A549 (cell line): ENCODE results near the gene TRPM2. TPM values are rescaled to one million over a fixed set of nuclear protein-coding genes. Genes with fewer than 3 reads are reported as not detected.

Experiments
- ATAC-seq, 2 experiments: fragments of 200-7000 bp in 1 of 2; fragments of >200 bp in 1 of 2; cut with Nextera tagmentation in 1 of 2; cut with Tn5 transposase in 1 of 2; 3 replicates each; pipeline versions ENCODE4 v1.8.0 to v1.9.1; 2018 to 2020; ENCODE audit warnings: mild to moderate bottlenecking in 1 of 2, moderate library complexity in 1 of 2
- CTCF ChIA-PET: fragments of 300-600 bp; sonication (Branson Sonifier 250); formaldehyde crosslinking; extraction: SDS; loops from one replicate; lab custom pipeline; 2021; ENCODE audit warnings: antibody characterized with exemption, inconsistent platforms; lab: Yijun Ruan, JAX
- POLR2A ChIA-PET: fragments of 350-600 bp; formaldehyde crosslinking; extraction: SDS; loops from one replicate; lab custom pipeline; 2021; ENCODE audit warnings: antibody characterized with exemption, inconsistent platforms; lab: Yijun Ruan, JAX
- DNase-seq, 2 experiments: peaks; one replicate each; pipeline versions ENCODE4 v3.0.0 to v3.0.0-alpha.2; 2011 to 2016; ENCODE audit warnings: low read depth in 1 of 2, low spot score in 1 of 2
- FAIRE-seq: peaks from 2 replicates; lab custom pipeline; 2011; peaks lifted over from hg19 to GRCh38; lab: Jason Lieb, UNC
- H3K27ac ChIP-seq, 2 experiments: fragments of >200 bp; sonication (Bioruptor Twin); formaldehyde crosslinking; 3 replicates each; pipeline ENCODE4 v1.5.1; 2016 to 2017
- H3K4me1 ChIP-seq: fragments of >200 bp; sonication (Bioruptor Twin); formaldehyde crosslinking; 3 replicates; pipeline ENCODE4 v1.6.1; 2016
- H3K4me2 ChIP-seq: fragments of >200 bp; sonication (Bioruptor Twin); formaldehyde crosslinking; 3 replicates; pipeline ENCODE4 v1.6.1; 2016
- H3K4me3 ChIP-seq: fragments of >200 bp; sonication (Bioruptor Twin); formaldehyde crosslinking; 3 replicates; pipeline ENCODE4 v1.5.1; 2016
- H3K9me3 ChIP-seq: fragments of >200 bp; sonication (Bioruptor Twin); formaldehyde crosslinking; 3 replicates; pipeline ENCODE4 v1.6.1; 2016
- CBX2 ChIP-seq: fragments of 200-600 bp; sonication (generic); IDR thresholded peaks from 2 replicates; pipeline ENCODE4 v1.6.1; 2016; ENCODE audit warnings: low read depth, mild to moderate bottlenecking, borderline replicate concordance
- CBX8 ChIP-seq: fragments of 200-600 bp; sonication (generic); IDR thresholded peaks from 2 replicates; pipeline ENCODE4 v1.6.1; 2016
- EHF ChIP-seq: fragments of 250-450 bp; sonication (Bioruptor Pico); IDR thresholded peaks from 2 replicates; pipeline ENCODE4 v1.5.0; 2020; ENCODE audit warnings: mild to moderate bottlenecking
- FOSL2 ChIP-seq, 2 experiments: fragments of 450-650 bp in 1 of 2; fragments of >200 bp in 1 of 2; sonication (Bioruptor Twin) in 1 of 2; formaldehyde crosslinking; IDR thresholded peaks; 2 replicates each; pipeline versions ENCODE4 v1.5.0 to v1.6.1; 2016 to 2020; ENCODE audit warnings: mild to moderate bottlenecking in 1 of 2, moderate library complexity in 1 of 2
- GATA3 ChIP-seq: IDR thresholded peaks from 2 replicates; pipeline ENCODE4 v1.6.1; 2012; ENCODE audit warnings: borderline replicate concordance
- HDAC2 ChIP-seq: fragments of 200-600 bp; sonication (generic); IDR thresholded peaks from 2 replicates; pipeline ENCODE4 v1.6.1; 2016
- HES2 ChIP-seq: fragments of >200 bp; sonication (Bioruptor Twin); formaldehyde crosslinking; IDR thresholded peaks from 2 replicates; pipeline ENCODE4 v1.6.1; 2016
- HOXA7 ChIP-seq: fragments of 250-450 bp; sonication (Bioruptor Pico); IDR thresholded peaks from 2 replicates; pipeline ENCODE4 v1.5.0; 2020; ENCODE audit warnings: mild to moderate bottlenecking, moderate library complexity
- JUN ChIP-seq, 2 experiments: fragments of >200 bp; sonication (Bioruptor Twin); formaldehyde crosslinking; IDR thresholded peaks; 2 replicates in 1 of 2; 3 replicates in 1 of 2; pipeline ENCODE4 v1.6.1; 2016 to 2017
- MAZ ChIP-seq: fragments of 150-350 bp; IDR thresholded peaks from 2 replicates; pipeline ENCODE4 v1.6.1; 2014; ENCODE audit warnings: antibody characterized with exemption, low read depth, low read length, borderline replicate concordance
- NR3C1 ChIP-seq: fragments of >200 bp; sonication (Bioruptor Twin); formaldehyde crosslinking; IDR thresholded peaks from 3 replicates; pipeline ENCODE4 v1.6.1; 2017
- POLR2A ChIP-seq: IDR thresholded peaks from 2 replicates; pipeline ENCODE4 v1.6.1; 2012; ENCODE audit warnings: mild to moderate bottlenecking, low read length
- POLR2AphosphoS2 ChIP-seq: conservative IDR thresholded peaks from 2 replicates; pipeline ENCODE4 v1.6.1; 2012; ENCODE audit warnings: low read length, improper control_type of control experiment, inconsistent platforms
- RCOR1 ChIP-seq: fragments of 150-350 bp; IDR thresholded peaks from 2 replicates; pipeline ENCODE4 v1.6.1; 2014; ENCODE audit warnings: antibody characterized with exemption, low read length, low read depth
- TP53 ChIP-seq: fragments of 250-450 bp; sonication (Bioruptor Pico); IDR thresholded peaks from 2 replicates; pipeline ENCODE4 v1.5.0; 2021; ENCODE audit warnings: mild to moderate bottlenecking, moderate library complexity
- USF2 ChIP-seq: fragments of 450-650 bp; IDR thresholded peaks from 2 replicates; pipeline ENCODE4 v1.6.1; 2014; ENCODE audit warnings: antibody characterized with exemption
- WGBS: methylation state at CpG from one replicate; pipeline ENCODE4 v1.1.6; 2017; ENCODE audit errors: missing lambda C conversion rate; 5-methylcytosine and 5-hydroxymethylcytosine counted together
- polyA plus RNA-seq, 4 experiments: library from polyadenylated mRNA; depleted of rRNA in 3 of 4; stranded (reverse); fragments of >200 nt; fragmentation: RNase III in 1 of 4; extraction: RNeasy Plus Mini Kit Qiagen cat#74134 plus additional on column Dnase treatment in 1 of 4; gene quantifications; 2 replicates in 3 of 4; 3 replicates in 1 of 4; pipeline ENCODE4 v1.2.3, GENCODE V29; 2011 to 2017
- TF ChIP-seq, protein P1 (sequence below): fragments of >200 bp; sonication (Bioruptor Twin); formaldehyde crosslinking; IDR thresholded peaks from 3 replicates; pipeline ENCODE4 v1.6.1; 2016

Gene TRPM2
- polyA plus RNA-seq, 2 of the 4 experiments (the other 2 are of a cell fraction), result 3.2 to 5.5 TPM

DNA sequence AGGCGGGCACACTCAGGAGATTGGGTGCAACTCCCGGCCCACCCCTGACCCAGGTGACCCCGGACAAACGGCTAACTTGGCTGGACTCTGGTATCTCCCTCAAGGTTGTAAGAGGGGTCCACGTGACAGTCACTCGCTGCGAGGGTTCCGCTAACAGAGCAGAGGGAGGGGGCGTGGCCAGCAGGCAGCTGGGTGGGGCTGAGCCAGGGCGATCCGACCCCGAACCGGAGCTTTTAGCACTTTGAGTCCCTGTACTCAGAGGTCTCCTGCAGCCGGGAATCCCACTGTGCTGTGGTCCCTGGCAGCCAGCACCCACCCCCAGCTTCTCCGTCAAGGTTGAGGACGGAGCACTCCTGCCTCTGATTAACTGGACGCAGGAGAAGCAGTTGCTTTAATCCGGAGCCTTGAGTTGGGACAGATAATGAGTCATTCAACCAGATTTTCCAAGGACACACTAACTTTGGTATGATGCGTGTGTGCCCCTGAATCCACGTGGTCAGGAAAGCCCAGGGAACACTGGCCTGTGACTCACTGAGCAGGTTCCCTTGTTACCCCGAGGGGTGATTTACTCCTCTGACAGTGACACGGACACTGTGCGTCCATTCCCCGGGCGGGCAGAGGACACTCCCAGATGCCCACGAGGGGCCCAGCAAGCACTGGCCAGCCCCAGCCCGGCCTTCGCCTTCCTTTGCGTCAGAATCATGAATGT lies 16.8 kb downstream of the TRPM2 start:
- H3K9me3 ChIP-seq, result no peaks in the 10 kb centered on the region
- ChIA-PET POLR2A (no interaction called here), CTCF (no interaction called here)
- 17% methylated on average over 14 of the region's 29 CpGs for WGBS
- peaks cover 4% of the 10 kb centered on the region; the same call in 1 of the 3 replicates for H3K4me1 ChIP-seq
- ATAC-seq (peak; percentile 59 to 74), FAIRE-seq (no peak)
- no peak overlapping the region for H3K27ac ChIP-seq
- H3K4me2 ChIP-seq, result peak overlapping the region; percentile 71
- H3K4me3 ChIP-seq, result peak overlapping the region; percentile 28; the same call in 2 of the 3 replicates
- TF ChIP-seq FOSL2 (IDR thresholded peaks at IDR 0.05), result no peak
- peak; percentile 26; the same call in 1 of the 2 replicates for TF ChIP-seq FOSL2 (CRISPR knock-in tag; IDR thresholded peaks at IDR 0.05)
- no peak for TF ChIP-seq EHF (CRISPR knock-in tag)
- TF ChIP-seq HOXA7 (CRISPR knock-in tag), result no peak
- no peak for TF ChIP-seq POLR2A
- TF ChIP-seq USF2, result 0 out of 2 replicates have a peak, but pooled peaks have one; percentile 10
- TF ChIP-seq, all 56 proteins: peak for 2
- peak; percentile 24 to 52 for DNase-seq

DNA sequence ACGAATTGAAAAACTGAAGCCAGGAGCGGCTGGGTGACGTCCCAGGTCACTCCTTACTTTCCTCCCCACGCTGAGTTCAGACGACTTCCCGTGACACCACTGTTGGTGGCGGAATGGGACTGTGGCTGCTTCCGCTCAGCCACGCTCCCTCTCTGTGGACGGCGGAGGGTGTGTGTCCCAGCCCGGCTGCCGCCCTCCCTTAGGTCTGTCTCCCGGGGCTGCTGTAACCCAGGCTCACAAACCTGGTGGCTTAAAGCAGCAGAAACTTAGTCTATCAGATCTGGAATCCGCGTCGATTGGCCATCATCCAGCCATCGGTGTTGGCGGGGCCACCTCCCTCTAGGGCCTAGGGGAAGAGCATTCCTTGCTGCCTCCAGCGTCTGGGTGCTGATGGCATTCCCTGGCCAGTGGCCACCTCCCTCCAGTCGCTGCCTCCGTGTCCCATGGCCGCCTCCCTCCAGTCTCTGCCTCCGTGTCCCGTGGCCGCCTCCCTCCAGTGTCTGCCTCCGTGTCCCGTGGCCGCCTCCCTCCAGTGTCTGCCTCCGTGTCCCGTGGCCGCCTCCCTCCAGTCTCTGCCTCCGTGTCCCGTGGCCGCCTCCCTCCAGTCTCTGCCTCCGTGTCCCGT lies 17.5 kb downstream of the TRPM2 start:
- peaks cover 4% of the 10 kb centered on the region; the same call in 1 of the 3 replicates for H3K4me1 ChIP-seq

DNA sequence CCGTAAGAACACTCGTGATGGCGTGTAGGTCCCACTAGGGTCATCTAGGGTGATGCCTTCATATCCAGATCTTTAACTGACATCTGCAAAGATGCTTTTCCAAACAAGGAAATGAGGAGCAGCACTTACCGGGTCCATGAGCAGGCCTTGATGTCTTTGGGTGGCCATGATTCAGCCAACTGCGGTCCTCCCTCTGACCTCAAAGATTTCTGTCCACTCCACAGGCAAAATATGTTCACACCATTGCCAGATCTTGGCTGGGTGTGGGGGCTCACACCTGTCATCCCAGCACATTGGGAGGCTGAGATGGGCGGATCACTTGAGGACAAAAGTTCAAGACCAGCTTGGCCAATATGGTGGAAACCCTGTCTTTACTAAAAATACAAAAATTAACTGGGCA lies 18.2 kb downstream of the TRPM2 start:
- ATAC-seq, result no peak
- no peak overlapping the region for H3K4me2 ChIP-seq
- no peak for TF ChIP-seq HES2
- TF ChIP-seq JUN (IDR thresholded peaks at IDR 0.05), result no peak
- TF ChIP-seq TP53 (CRISPR knock-in tag), result no peak
- no peak for TF ChIP-seq MAZ
- TF ChIP-seq GATA3, result no peak
- TF ChIP-seq, protein P1, sequence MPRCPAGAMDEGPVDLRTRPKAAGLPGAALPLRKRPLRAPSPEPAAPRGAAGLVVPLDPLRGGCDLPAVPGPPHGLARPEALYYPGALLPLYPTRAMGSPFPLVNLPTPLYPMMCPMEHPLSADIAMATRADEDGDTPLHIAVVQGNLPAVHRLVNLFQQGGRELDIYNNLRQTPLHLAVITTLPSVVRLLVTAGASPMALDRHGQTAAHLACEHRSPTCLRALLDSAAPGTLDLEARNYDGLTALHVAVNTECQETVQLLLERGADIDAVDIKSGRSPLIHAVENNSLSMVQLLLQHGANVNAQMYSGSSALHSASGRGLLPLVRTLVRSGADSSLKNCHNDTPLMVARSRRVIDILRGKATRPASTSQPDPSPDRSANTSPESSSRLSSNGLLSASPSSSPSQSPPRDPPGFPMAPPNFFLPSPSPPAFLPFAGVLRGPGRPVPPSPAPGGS, result no peak
- no peak for TF ChIP-seq CBX2
- no peak for TF ChIP-seq POLR2AphosphoS2
- no peak for TF ChIP-seq HDAC2
- TF ChIP-seq, all 56 proteins: peak for 0
- Histone ChIP-seq H3K9me3 (no peaks in the 10 kb centered on the region), H3K4me3 (no peak overlapping the region), H3K27ac (no peak overlapping the region), H3K4me1 (peaks cover 4% of the 10 kb centered on the region; the same call in 1 of the 3 replicates)
- WGBS, result 96% methylated on average over 6 of the region's 6 CpGs
- POLR2A ChIA-PET, result no interaction called here
- FAIRE-seq (no peak), DNase-seq (no peak)
- CTCF ChIA-PET, result interaction anchor here (1.6 kb wide), 1 partner anchor 768 kb away, joined by 3 read pairs; no protein-coding TSS in a partner anchor

More for the DNA sequence above, 17.5 kb downstream of the TRPM2 start:
- FAIRE-seq (no peak), ATAC-seq (no peak), DNase-seq (no peak)
- H3K9me3 ChIP-seq, result no peaks in the 10 kb centered on the region
- TF ChIP-seq POLR2AphosphoS2 (no peak), CBX8 (no peak), RCOR1 (no peak), HOXA7 (CRISPR knock-in tag) (no peak), NR3C1 (no peak)
- POLR2A ChIA-PET, result no interaction called here
- 89% methylated on average over 21 of the region's 37 CpGs for WGBS
- H3K4me3 ChIP-seq, result no peak overlapping the region
- CTCF ChIA-PET, result no interaction called here
- no peak overlapping the region; the same call in 1 of the 3 replicates for H3K4me2 ChIP-seq
- no peak overlapping the region for H3K27ac ChIP-seq
